HG03135 (cell line): ENCODE measurements around the gene PLPP1.

Experiments
- ATAC-seq: cut with Tn5 transposase; IDR thresholded peaks from one replicate; pipeline ENCODE4 v1.9.1; 2021; ENCODE audit warnings: mild to moderate bottlenecking, moderate library complexity; ENCODE audit not compliant: unreplicated experiment

Gene PLPP1

GRCh38 chr5:55413644-55414043 is 121.1 kb downstream of the PLPP1 start:
- no peak for ATAC-seq

GRCh38 chr5:55411876-55412275 is 122.9 kb downstream of the PLPP1 start:
- ATAC-seq, result no peak

- no peak for ATAC-seq
Measured at GRCh38 chr5:55410845-55411244, 123.9 kb downstream of the PLPP1 start.

DNA sequence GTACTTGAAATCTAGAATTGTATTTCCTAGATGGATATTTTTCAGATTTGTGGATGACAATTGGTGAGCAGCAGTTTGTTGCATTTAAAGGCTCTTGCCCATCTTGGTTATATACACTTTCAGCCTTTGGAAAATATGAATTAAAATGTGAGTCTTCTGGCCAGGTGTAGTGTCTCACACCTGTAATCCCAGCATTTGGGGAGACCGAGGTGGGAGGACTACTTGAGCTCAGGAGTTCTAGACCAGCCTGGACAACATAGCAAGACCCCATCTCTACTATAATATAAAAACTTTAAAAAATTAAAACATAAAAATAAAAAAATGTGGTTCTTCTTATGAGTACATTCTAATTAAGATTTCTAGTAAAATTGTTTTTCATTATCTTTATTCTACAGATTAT is 125.0 kb downstream of the PLPP1 start:
- ATAC-seq, result no peak

DNA sequence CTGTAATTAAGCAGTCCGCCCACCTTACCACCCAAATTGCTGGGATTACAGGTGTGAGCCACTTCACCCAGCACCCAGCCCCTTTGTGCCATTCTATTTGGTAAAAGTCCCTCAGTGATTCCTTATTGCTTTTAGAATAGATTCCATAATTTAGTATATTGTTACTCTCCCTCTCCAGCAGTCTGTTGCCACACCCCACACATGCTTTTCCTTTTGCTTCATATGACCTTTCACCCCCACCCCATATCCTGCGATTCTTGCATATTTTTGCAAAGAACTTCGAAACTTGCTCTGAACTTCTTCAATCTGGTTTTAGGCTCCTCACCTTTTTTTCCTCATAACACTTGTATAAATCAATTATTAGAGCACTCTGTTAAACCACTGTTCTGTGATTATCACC is 126.8 kb downstream of the PLPP1 start:
- ATAC-seq, result no peak

- no peak for ATAC-seq
Measured at GRCh38 chr5:55407059-55407684, 127.6 kb downstream of the PLPP1 start.

DNA sequence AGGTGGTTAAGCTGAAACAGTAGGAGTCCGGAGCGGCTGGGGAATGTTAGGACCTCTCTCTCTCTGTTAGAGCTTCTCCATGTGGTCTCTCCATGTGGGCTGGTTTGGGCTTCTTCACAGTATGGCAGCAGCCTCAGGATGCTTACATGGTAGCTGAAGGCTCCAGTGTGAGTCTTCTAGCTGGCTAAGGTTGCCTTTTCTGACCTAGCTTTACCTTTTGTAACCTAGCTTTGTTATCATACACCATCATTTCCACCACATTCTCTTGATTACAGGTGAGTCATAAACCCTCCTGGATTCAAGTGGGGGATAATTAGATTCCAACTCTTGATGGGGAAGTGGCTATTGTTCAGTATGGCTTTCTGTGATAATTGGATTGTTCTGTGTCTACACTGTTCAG is 128.5 kb downstream of the PLPP1 start:
- no peak for ATAC-seq

DNA sequence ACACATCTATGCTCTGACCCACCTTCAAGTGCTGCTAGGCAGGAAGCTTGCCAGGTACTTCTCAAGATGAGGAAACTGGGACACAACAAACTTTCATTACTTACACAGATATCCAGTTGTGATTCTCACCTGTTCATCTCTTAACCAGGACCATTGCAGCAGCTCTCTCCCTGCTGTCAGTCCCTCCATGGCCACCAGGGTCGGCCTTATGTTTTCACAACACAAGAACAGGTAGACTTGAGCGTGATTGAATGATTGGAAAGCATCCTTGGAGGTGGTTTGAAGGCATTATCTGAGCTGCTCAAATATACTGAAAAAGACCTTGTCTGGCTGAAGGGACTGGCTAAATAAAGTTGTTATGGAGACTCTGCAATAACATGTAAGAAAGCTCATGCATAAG is 132.6 kb downstream of the PLPP1 start:
- no peak for ATAC-seq

DNA sequence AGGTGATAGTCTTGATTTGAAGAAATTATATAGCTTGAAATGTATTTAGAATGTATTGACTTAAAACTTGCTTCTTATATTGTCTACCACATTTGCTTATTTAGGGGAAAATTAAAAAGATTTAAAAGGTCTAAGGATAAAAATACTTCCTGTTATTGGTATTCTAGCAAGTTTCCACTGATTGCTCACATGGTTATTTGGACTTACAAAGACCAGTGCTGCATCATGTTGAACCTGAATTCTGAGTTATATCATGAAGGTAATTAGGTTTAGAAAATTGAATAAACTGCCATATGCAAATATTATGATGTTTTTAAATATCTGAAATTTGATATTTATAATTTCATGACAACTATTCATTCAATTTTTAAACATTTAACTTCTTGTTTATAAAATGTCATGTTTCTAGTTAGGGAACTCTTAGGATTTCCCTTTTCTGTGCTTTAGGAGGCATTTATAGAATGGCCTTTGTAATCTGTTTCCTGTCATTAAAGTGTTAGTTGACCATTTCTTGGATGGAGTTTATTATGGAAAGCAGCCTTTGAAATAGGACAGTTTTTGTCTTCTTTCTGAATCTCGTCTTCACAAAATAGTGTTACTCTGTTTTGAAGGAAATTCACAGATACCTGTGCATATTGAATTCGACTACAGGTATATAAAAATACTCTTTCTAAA is 141.1 kb downstream of the PLPP1 start:
- no peak for ATAC-seq

DNA sequence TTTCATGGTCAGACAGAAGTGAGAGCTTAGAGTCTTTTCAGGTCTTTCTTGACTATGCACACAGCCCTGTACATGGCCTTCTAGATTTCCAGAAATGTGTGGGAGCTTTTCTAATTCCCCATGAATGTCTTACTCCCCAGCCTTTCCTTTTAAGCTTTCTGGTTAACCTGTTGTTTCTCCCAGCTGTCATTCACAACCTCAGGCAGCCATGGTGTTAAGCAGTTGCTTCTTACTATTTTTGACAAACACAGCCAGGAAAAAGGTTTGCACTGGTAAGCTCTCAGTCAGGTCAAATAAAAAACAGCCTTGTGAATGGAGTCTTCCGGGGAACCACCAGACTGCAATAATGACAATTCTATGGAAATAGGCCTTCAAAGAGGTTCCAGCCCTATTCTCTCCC is 142.1 kb downstream of the PLPP1 start:
- no peak for ATAC-seq

DNA sequence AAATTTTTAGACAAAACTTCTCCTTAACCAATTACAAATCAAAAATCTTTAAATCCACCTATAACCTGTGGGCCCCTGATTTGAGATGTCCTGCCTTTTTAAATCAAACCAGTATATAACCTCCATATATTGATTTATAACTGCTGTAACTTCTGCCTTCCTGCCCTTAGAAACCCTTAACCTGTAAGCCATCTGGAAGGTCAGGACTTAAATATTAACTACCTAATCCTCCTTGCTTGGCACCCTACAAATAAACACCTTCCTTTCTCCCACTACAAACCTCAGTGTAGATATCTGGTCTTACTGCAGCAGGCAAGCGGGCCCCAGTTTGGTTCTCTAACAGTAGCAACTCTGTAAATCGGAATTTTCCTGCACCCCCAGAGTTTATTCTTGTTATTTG is 143.1 kb downstream of the PLPP1 start:
- ATAC-seq, result no peak

- ATAC-seq, result no peak
Measured at GRCh38 chr5:55387865-55388264, 146.9 kb downstream of the PLPP1 start.

GRCh38 chr5:55386356-55386755 is 148.4 kb downstream of the PLPP1 start:
- ATAC-seq, result no peak

- ATAC-seq, result no peak
Measured at GRCh38 chr5:55385846-55386245, 148.9 kb downstream of the PLPP1 start.

GRCh38 chr5:55385227-55385626 is 149.5 kb downstream of the PLPP1 start:
- no peak for ATAC-seq

DNA sequence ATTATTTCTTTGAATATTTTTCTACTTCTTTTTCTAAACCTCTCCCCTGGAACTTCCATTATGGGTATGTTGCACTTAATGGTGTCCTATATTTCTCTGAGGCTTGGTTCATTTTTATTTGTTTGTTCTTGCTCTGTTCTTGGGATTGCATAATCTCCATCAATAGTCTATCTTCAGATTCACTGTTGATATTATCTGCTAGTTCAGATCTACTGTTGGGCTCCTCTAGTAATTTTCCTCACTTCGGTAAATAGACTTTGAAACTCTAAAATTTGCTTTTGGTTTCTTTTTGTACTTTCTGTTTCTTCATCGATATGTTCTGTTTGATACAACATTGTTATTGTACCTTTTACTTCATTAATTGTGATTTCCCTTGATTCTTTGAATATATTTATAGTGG is 150.7 kb downstream of the PLPP1 start:
- no peak for ATAC-seq

- no peak for ATAC-seq
Measured at GRCh38 chr5:55383254-55383653, 151.5 kb downstream of the PLPP1 start.

DNA sequence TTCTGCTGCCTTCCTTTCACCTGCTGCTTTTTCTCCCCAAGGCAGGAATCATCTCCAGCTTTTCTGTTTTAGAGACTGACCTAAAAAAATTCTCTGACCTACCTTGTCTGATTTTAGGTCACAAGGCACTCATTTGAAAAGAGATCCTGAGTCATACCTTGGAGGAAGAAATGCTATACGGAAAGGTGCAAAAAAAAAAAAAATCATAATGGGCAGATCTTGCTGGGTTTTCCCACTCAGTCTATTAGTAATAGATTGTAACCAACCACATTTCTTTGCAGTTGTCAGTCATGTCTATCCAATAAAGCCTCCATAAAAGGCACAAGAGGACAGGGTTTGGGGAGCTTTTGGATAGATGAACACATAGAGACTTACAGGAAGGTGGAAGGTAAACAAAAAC is 157.0 kb downstream of the PLPP1 start:
- no peak for ATAC-seq
